DOHH2 (cell line): ENCODE data around the gene KIAA1671.
"Not testable (repeated sequence)": the region's sequence is repeated elsewhere in the genome, so short reads cannot be mapped to it uniquely, and the experiment has no call there.

Source experiments
- H3F3A ChIP-seq: fragments of 200-600 bp; sonication (generic), shearing (Covaris generic); 2 replicates; pipeline ENCODE4 v1.6.0; 2016; ENCODE audit warnings: antibody characterized with exemption, mild to moderate bottlenecking; ENCODE audit not compliant: control insufficient read depth, insufficient read depth
- H3K27ac ChIP-seq: fragments of 200-600 bp; sonication (generic); 2 replicates; pipeline ENCODE4 v1.5.1; 2014; ENCODE audit warnings: low read depth, mild to moderate bottlenecking, low read length, moderate library complexity
- H3K27me3 ChIP-seq: fragments of 200-600 bp; sonication (generic); 2 replicates; pipeline ENCODE4 v1.6.1; 2014; ENCODE audit warnings: mild to moderate bottlenecking, low read length, mixed read lengths; ENCODE audit not compliant: control insufficient read depth
- H3K36me3 ChIP-seq: fragments of 200-600 bp; sonication (generic); 2 replicates; pipeline ENCODE4 v1.6.1; 2014; ENCODE audit warnings: mild to moderate bottlenecking, low read length, moderate library complexity, mixed read lengths; ENCODE audit not compliant: control insufficient read depth
- H3K4me1 ChIP-seq: fragments of 200-600 bp; sonication (generic); 2 replicates; pipeline ENCODE4 v1.6.1; 2014; ENCODE audit warnings: mild to moderate bottlenecking, low read length, mixed read lengths; ENCODE audit not compliant: control insufficient read depth
- H3K4me2 ChIP-seq: fragments of 200-600 bp; sonication (generic); 2 replicates; pipeline ENCODE4 v1.6.0; 2014; ENCODE audit warnings: mild to moderate bottlenecking, low read length, moderate library complexity
- H3K4me3 ChIP-seq: fragments of 200-600 bp; sonication (generic); 2 replicates; pipeline ENCODE4 v1.5.1; 2014; ENCODE audit warnings: mild to moderate bottlenecking, low read length, mixed read lengths
- H3K79me2 ChIP-seq: fragments of 200-600 bp; sonication (generic); 2 replicates; pipeline ENCODE4 v1.6.1; 2014; ENCODE audit warnings: mild to moderate bottlenecking, low read length, mixed read lengths; ENCODE audit not compliant: control insufficient read depth
- H3K9me2 ChIP-seq: fragments of 200-600 bp; sonication (generic); replicated peaks from 2 replicates; pipeline ENCODE4 v1.6.1; 2014; ENCODE audit warnings: mild to moderate bottlenecking, low read length, mixed read lengths; ENCODE audit not compliant: control insufficient read depth
- H3K9me3 ChIP-seq: fragments of 200-600 bp; sonication (generic); 2 replicates; pipeline ENCODE4 v1.6.1; 2014; ENCODE audit warnings: antibody characterized with exemption, low read length, mixed read lengths; ENCODE audit not compliant: control insufficient read depth, insufficient read depth
- H4K20me1 ChIP-seq: fragments of 200-600 bp; sonication (generic); 2 replicates; pipeline ENCODE4 v1.6.0; 2014; ENCODE audit warnings: low read depth, mild to moderate bottlenecking, antibody characterized with exemption, low read length, moderate library complexity; ENCODE audit not compliant: control insufficient read depth, insufficient read depth
- EZH2phosphoT487 ChIP-seq: fragments of 200-600 bp; sonication (generic); IDR thresholded peaks from 2 replicates; pipeline ENCODE4 v1.6.1; 2017; ENCODE audit warnings: borderline replicate concordance, mild to moderate bottlenecking, antibody characterized with exemption, low read length, moderate library complexity, mixed read lengths
- TF ChIP-seq, protein P1 (sequence below): fragments of 200-600 bp; sonication (generic); IDR thresholded peaks from one replicate; pipeline ENCODE4 v1.5.1; 2014; ENCODE audit warnings: antibody characterized with exemption, mild to moderate bottlenecking, low read depth, low read length; ENCODE audit not compliant: poor library complexity, severe bottlenecking

KIAA1671 gene

DNA sequence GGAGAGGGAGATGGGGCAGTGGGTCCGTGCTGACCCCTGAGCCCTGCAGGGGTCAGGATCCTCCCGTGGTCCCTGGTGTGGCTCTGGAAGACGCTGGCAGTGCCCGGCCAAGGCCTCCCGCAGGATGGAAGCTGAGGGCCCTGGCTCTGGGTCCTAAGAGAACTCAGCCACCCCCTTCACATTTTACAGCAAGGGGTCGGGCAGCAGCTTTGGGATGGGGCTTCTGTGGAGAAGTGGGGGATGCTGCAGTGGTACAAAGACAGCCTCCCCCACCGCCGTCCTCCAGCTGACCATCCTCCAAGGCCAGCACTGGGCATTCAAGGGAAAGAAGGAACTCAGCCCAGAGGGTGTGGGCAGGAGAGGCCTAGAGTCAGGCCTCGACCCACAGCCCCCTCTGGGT, 225.4 kb downstream of the KIAA1671 start:
- Histone ChIP-seq H3F3A (no peaks in the 10 kb centered on the region), H3K4me1 (no peaks in the 10 kb centered on the region), H3K27ac (no peak overlapping the region), H3K4me3 (no peak overlapping the region), H3K4me2 (no peak overlapping the region), H3K27me3 (no peaks in the 10 kb centered on the region), H3K9me2 (no peaks in the 10 kb centered on the region), H3K79me2 (no peaks in the 10 kb centered on the region), H3K36me3 (no peaks in the 10 kb centered on the region), H3K9me3 (no peaks in the 10 kb centered on the region), H4K20me1 (no peaks in the 10 kb centered on the region; the same call in 1 of the 2 replicates)
- no peak for TF ChIP-seq EZH2phosphoT487
- TF ChIP-seq, protein P1, sequence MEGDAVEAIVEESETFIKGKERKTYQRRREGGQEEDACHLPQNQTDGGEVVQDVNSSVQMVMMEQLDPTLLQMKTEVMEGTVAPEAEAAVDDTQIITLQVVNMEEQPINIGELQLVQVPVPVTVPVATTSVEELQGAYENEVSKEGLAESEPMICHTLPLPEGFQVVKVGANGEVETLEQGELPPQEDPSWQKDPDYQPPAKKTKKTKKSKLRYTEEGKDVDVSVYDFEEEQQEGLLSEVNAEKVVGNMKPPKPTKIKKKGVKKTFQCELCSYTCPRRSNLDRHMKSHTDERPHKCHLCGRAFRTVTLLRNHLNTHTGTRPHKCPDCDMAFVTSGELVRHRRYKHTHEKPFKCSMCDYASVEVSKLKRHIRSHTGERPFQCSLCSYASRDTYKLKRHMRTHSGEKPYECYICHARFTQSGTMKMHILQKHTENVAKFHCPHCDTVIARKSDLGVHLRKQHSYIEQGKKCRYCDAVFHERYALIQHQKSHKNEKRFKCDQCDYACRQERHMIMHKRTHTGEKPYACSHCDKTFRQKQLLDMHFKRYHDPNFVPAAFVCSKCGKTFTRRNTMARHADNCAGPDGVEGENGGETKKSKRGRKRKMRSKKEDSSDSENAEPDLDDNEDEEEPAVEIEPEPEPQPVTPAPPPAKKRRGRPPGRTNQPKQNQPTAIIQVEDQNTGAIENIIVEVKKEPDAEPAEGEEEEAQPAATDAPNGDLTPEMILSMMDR: no peak

DNA sequence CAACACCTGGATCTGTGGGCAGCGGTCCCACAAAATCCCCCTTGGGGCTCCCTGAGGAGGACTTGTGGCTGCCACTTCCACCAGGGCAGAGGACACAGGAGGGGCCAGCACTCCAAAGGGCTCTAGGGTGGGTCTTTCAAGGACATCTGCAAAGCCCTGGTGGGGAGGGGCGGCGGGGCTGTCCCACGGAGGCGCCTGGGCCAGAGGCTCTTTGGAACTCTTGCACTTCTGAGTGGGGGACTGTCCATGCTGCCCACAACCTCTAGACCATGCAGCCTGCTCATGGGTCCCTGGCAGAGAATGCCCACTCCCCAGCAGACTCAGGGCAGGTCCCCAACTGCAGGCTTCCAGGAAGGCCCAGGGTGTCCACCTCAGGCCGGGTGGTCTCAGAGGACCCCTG, 225.8 kb downstream of the KIAA1671 start:
- H3K4me1 ChIP-seq, H3K9me3 ChIP-seq, H4K20me1 ChIP-seq, H3K4me3 ChIP-seq, H3K4me2 ChIP-seq, H3K27ac ChIP-seq, H3K9me2 ChIP-seq, H3K36me3 ChIP-seq, H3F3A ChIP-seq, H3K27me3 ChIP-seq, H3K79me2 ChIP-seq: not testable (repeated sequence)

DNA sequence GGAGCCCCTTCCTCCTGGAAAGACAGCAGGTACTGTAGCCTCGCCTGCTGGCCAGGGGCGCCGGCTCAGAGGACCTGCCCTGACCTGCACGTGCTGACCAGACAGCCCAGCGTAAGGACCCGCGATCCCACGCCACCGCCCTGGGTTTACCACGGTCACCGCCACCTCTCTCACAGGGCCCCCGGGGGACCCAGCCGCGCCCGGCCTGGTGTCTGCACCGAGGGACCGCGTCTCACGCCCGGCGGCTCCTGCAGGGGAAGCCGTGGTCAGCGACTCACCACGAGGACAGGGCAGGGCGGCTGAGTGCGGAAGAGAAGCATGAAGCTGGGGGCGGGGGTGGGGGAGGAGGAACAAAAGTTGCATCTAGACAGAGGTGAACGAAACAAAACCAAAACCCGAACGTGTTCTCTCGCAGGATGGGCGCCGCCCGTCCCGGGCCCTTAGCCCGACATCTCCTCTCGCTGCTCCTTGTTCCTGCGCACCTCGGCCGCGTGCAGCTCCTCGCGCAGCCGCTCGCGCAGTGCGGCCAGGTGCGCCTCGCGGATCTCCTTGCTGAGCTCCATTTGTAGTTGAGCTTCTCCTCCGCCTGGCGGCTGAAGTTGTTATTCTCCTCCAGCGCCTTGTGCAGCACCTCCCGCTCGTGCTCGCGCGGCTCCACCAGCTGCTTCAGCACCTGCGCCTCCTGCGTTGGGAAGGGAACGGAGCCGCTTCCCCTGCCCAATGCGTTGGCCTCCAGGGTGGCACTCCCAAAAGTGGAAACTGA, 226.5 kb downstream of the KIAA1671 start:
- H4K20me1 ChIP-seq, H3K27me3 ChIP-seq, H3K9me3 ChIP-seq, H3F3A ChIP-seq, H3K4me3 ChIP-seq, H3K4me1 ChIP-seq, H3K36me3 ChIP-seq, H3K9me2 ChIP-seq, H3K27ac ChIP-seq, H3K4me2 ChIP-seq, H3K79me2 ChIP-seq: not testable (repeated sequence)

DNA sequence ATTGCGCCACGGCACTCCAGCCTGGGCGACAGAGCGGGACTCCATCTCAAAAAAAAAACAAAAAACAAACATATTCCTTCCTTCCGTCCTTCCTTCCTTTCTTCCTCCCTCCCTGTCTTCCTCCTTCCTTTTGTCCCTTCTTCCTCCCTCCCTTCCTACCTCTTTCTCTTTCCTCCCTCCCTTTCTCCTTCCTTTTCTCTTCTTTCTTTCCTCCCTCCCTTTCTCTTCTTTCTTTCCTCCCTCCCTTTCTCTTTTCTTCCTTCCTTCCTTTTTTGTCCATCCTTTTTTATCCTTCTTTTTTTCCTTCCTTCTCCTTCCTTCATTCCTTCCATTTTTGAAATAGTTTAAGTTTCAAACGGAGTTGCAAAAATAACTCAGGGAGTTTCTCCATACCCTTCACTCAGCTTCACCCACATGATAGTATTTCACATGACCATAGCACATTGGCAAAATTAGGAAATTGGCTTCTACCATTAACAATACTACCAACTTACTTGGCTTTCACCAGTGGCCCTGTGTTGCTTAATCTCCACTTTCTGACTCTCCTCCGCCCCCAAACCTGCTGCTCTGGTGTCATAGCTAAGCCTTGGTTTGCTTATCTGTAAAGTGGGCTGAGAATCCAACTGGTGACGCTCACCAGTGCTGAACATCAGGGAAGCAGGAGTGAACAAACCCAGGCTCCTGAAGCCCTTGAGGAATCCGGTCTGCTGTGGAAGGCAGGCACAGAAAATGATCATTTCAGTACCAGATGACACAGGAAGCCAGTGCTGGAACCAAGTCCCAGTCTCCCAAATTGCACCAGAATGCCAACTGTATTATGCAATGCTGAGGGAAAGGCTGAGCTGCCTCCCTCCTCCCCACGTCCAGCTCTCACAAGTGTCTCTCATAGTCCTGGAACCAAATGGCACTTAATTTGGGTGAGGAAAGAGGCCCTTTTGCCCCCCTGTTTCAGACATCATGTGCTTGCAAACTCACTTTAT, 229.9 kb downstream of the KIAA1671 start:
- H3K4me2 ChIP-seq: no peak overlapping the region
- no peak overlapping the region for H3K27ac ChIP-seq
- no peaks in the 10 kb centered on the region for H3K4me1 ChIP-seq
- no peaks in the 10 kb centered on the region for H3K36me3 ChIP-seq
- H3K9me2 ChIP-seq: no peaks in the 10 kb centered on the region
- no peaks in the 10 kb centered on the region for H3K27me3 ChIP-seq
- TF ChIP-seq, protein P1: no peak
- no peak for TF ChIP-seq EZH2phosphoT487
- no peaks in the 10 kb centered on the region for H3K9me3 ChIP-seq
- H3K79me2 ChIP-seq: no peaks in the 10 kb centered on the region
- no peak overlapping the region for H3K4me3 ChIP-seq
- H4K20me1 ChIP-seq: no peaks in the 10 kb centered on the region
- H3F3A ChIP-seq: no peaks in the 10 kb centered on the region
